H1 (cell line): ENCODE measurements around the gene PHC2. TPM values are rescaled to one million over a fixed set of nuclear protein-coding genes. Genes with fewer than 3 reads are reported as not detected.

Experiments used
- CTCF ChIA-PET: fragments of 300-600 bp; sonication (Branson Sonifier 250); formaldehyde crosslinking; loops from one replicate; lab custom pipeline; 2021; ENCODE audit not compliant: partially characterized antibody; lab: Charles Lee
- POLR2A ChIA-PET: fragments of 300-600 bp; sonication (Branson Sonifier 250); formaldehyde crosslinking; loops from one replicate; lab custom pipeline; 2021; ENCODE audit warnings: inconsistent platforms; ENCODE audit not compliant: partially characterized antibody; lab: Charles Lee
- DNase-seq, 2 experiments: peaks; one replicate each; pipeline versions ENCODE4 v3.0.0 to v3.0.0-alpha.2; 2010 to 2022; ENCODE audit warnings: low spot score in 2 of 2, low read depth in 1 of 2, mixed read lengths in 1 of 2
- FAIRE-seq: peaks from 2 replicates; lab custom pipeline; 2011; peaks lifted over from hg19 to GRCh38; lab: Jason Lieb, UNC
- H2AFZ ChIP-seq: 2 replicates; pipeline ENCODE4 v1.8.1; 2012; ENCODE audit warnings: low read length, inconsistent platforms
- H2AK5ac ChIP-seq: 2 replicates; pipeline ENCODE4 v1.6.1; 2013; ENCODE audit warnings: low read depth, low read length
- H2BK120ac ChIP-seq: replicated peaks from 2 replicates; pipeline ENCODE3; 2013; ENCODE audit warnings: low read depth, low read length, inconsistent platforms
- H2BK12ac ChIP-seq: 2 replicates; pipeline ENCODE4 v1.6.1; 2013; ENCODE audit warnings: low read depth, low read length
- H2BK15ac ChIP-seq: 2 replicates; pipeline ENCODE4 v1.6.1; 2013; ENCODE audit warnings: low read length
- H2BK20ac ChIP-seq: 2 replicates; pipeline ENCODE4 v1.6.1; 2013; ENCODE audit warnings: low read length
- H2BK5ac ChIP-seq: 2 replicates; pipeline ENCODE4 v1.6.1; 2013; ENCODE audit warnings: low read depth, low read length
- H3K14ac ChIP-seq: 2 replicates; pipeline ENCODE4 v1.6.1; 2013; ENCODE audit warnings: inconsistent platforms; ENCODE audit not compliant: insufficient read length
- H3K18ac ChIP-seq: 2 replicates; pipeline ENCODE4 v1.6.1; 2013; ENCODE audit warnings: low read length; ENCODE audit errors: extremely low read depth
- H3K23ac ChIP-seq: 2 replicates; pipeline ENCODE4 v1.6.1; 2013; ENCODE audit warnings: inconsistent platforms; ENCODE audit not compliant: insufficient read length
- H3K23me2 ChIP-seq: 2 replicates; pipeline ENCODE4 v1.6.1; 2013; ENCODE audit warnings: low read depth, low read length
- H3K27ac ChIP-seq: 2 replicates; pipeline ENCODE4 v1.6.1; 2011; ENCODE audit warnings: low read depth, low read length, inconsistent platforms
- H3K27me3 ChIP-seq, 4 experiments: replicated peaks in 1 of 4; 1 replicate in 1 of 4; 2 replicates in 3 of 4; pipeline versions ENCODE4 v1.6.1 to v1.8.1; 2011 to 2013; ENCODE audit warnings: low read length in 3 of 4, mild to moderate bottlenecking in 3 of 4, inconsistent platforms in 2 of 4, mixed read lengths in 2 of 4, moderate library complexity in 1 of 4; ENCODE audit not compliant: control insufficient read depth in 3 of 4, insufficient read depth in 3 of 4; ENCODE audit errors: extremely low read depth in 1 of 4
- H3K36me3 ChIP-seq, 4 experiments: 2 replicates each; pipeline versions ENCODE4 v1.6.1 to v1.8.1; 2011 to 2013; ENCODE audit warnings: mild to moderate bottlenecking in 4 of 4, low read length in 3 of 4, moderate library complexity in 2 of 4, control low read depth in 1 of 4, inconsistent platforms in 1 of 4; ENCODE audit not compliant: insufficient read depth in 4 of 4, control insufficient read depth in 2 of 4
- H3K4ac ChIP-seq: replicated peaks from 2 replicates; pipeline ENCODE3; 2013; ENCODE audit warnings: low read length, low read depth, mixed read lengths, inconsistent platforms; ENCODE audit not compliant: insufficient read length
- H3K4me1 ChIP-seq, 4 experiments: replicated peaks in 1 of 4; 1 replicate in 1 of 4; 2 replicates in 3 of 4; pipeline versions ENCODE4 v1.6.1 to v1.8.1; 2011 to 2013; ENCODE audit warnings: low read length in 3 of 4, inconsistent platforms in 2 of 4, mixed read lengths in 1 of 4; ENCODE audit not compliant: insufficient read depth in 4 of 4, control insufficient read depth in 3 of 4
- H3K4me2 ChIP-seq, 2 experiments: 2 replicates each; pipeline versions ENCODE4 v1.6.1 to v1.8.1; 2011 to 2013; ENCODE audit warnings: low read depth in 2 of 2, low read length in 2 of 2, control low read depth in 1 of 2, inconsistent platforms in 1 of 2, mild to moderate bottlenecking in 1 of 2; ENCODE audit not compliant: insufficient read depth in 1 of 2
- H3K4me3 ChIP-seq, 4 experiments: fragments of 200-600, 300-600 bp in 1 of 4; sonication (generic), shearing (Covaris generic), sonication (Bioruptor Twin) in 1 of 4; 2 replicates each; pipeline versions ENCODE4 v1.5.1 to v1.8.1; 2011 to 2016; ENCODE audit warnings: low read length in 4 of 4, low read depth in 3 of 4, control low read depth in 2 of 4, inconsistent platforms in 2 of 4, mild to moderate bottlenecking in 2 of 4, mixed read lengths in 1 of 4, moderate library complexity in 1 of 4; ENCODE audit not compliant: insufficient read depth in 2 of 4; ENCODE audit errors: extremely low read depth in 1 of 4
- H3K56ac ChIP-seq: replicated peaks from 2 replicates; pipeline ENCODE3; 2013; ENCODE audit warnings: low read depth, mild to moderate bottlenecking, mixed read lengths, low read length, inconsistent platforms; ENCODE audit not compliant: insufficient read length
- H3K79me1 ChIP-seq: 2 replicates; pipeline ENCODE4 v1.6.1; 2013; ENCODE audit warnings: low read depth, low read length, control low read depth
- H3K79me2 ChIP-seq, 2 experiments: 2 replicates each; pipeline versions ENCODE4 v1.6.1 to v1.8.1; 2012 to 2013; ENCODE audit warnings: low read length in 2 of 2, mild to moderate bottlenecking in 2 of 2, inconsistent platforms in 1 of 2; ENCODE audit not compliant: insufficient read depth in 2 of 2, control insufficient read depth in 1 of 2
- H3K9ac ChIP-seq, 4 experiments: replicated peaks in 1 of 4; 1 replicate in 1 of 4; 2 replicates in 3 of 4; pipeline versions ENCODE4 v1.6.1 to v1.8.1; 2011 to 2013; ENCODE audit warnings: low read depth in 3 of 4, low read length in 3 of 4, control low read depth in 2 of 4, mild to moderate bottlenecking in 2 of 4, moderate library complexity in 2 of 4, inconsistent platforms in 1 of 4; ENCODE audit errors: extremely low read depth in 1 of 4
- H3K9me3 ChIP-seq, 2 experiments: 2 replicates each; pipeline versions ENCODE4 v1.6.1 to v1.8.1; 2012 to 2013; ENCODE audit warnings: mild to moderate bottlenecking in 2 of 2, moderate library complexity in 2 of 2, control low read depth in 1 of 2, inconsistent platforms in 1 of 2, low read depth in 1 of 2, low read length in 1 of 2, mixed read lengths in 1 of 2; ENCODE audit not compliant: insufficient read depth in 2 of 2
- H4K20me1 ChIP-seq, 2 experiments: replicated peaks in 1 of 2; 2 replicates each; pipeline versions ENCODE3 to v1.8.1; 2011 to 2013; ENCODE audit warnings: inconsistent platforms in 2 of 2, low read length in 2 of 2, mild to moderate bottlenecking in 1 of 2; ENCODE audit not compliant: insufficient read depth in 2 of 2, control insufficient read depth in 1 of 2
- H4K5ac ChIP-seq: 2 replicates; pipeline ENCODE4 v1.6.1; 2013; ENCODE audit warnings: low read length, low read depth, mixed read lengths, inconsistent platforms; ENCODE audit not compliant: insufficient read length
- H4K8ac ChIP-seq: 2 replicates; pipeline ENCODE4 v1.8.0; 2013; ENCODE audit warnings: mild to moderate bottlenecking, moderate library complexity, low read length, inconsistent platforms; ENCODE audit not compliant: insufficient read depth; ENCODE audit errors: extremely low read depth
- H4K91ac ChIP-seq: replicated peaks from 2 replicates; pipeline ENCODE3; 2013; ENCODE audit warnings: low read length, mixed read lengths, inconsistent platforms; ENCODE audit not compliant: insufficient read length
- CBX5 ChIP-seq: fragments of 300-800, 300-1000 bp; sonication (generic); IDR thresholded peaks from 2 replicates; pipeline ENCODE4 v1.7.1; 2016; ENCODE audit warnings: antibody characterized with exemption, low read length, low read depth
- CTBP2 ChIP-seq: IDR thresholded peaks from 2 replicates; pipeline ENCODE4 v1.7.0; 2011; ENCODE audit warnings: borderline replicate concordance, mild to moderate bottlenecking, moderate library complexity, mixed read lengths, low read length; ENCODE audit not compliant: insufficient read depth, insufficient read length
- EGR1 ChIP-seq: IDR thresholded peaks from 2 replicates; pipeline ENCODE4 v1.6.1; 2011; ENCODE audit warnings: low read depth, low read length, borderline replicate concordance
- NANOG ChIP-seq: IDR thresholded peaks from 2 replicates; pipeline ENCODE4 v1.6.1; 2011; ENCODE audit warnings: low read length, low read depth, mild to moderate bottlenecking, inconsistent platforms; ENCODE audit not compliant: insufficient read depth, poor library complexity, severe bottlenecking
- POLR2A ChIP-seq, 2 experiments: IDR thresholded peaks; 1 replicate in 1 of 2; 2 replicates in 1 of 2; pipeline ENCODE4 v1.6.1; 2011; ENCODE audit warnings: low read depth in 2 of 2, low read length in 2 of 2, mild to moderate bottlenecking in 2 of 2; ENCODE audit errors: control extremely low read depth in 1 of 2
- RAD21 ChIP-seq, 2 experiments: IDR thresholded peaks in 1 of 2; conservative IDR thresholded peaks in 1 of 2; 2 replicates each; pipeline ENCODE4 v1.6.1; 2011; ENCODE audit warnings: low read depth in 2 of 2, low read length in 2 of 2, improper control_type of control experiment in 1 of 2, inconsistent platforms in 1 of 2, mild to moderate bottlenecking in 1 of 2, moderate library complexity in 1 of 2
- WGBS, 2 experiments: shearing (Covaris generic) in 1 of 2; methylation state at CpG; one replicate each; pipeline versions ENCODE4 v1.1.6 to v1.1.7; 2013 to 2015; ENCODE audit warnings: low lambda C conversion rate in 2 of 2, mixed read lengths in 2 of 2, inconsistent platforms in 1 of 2, low coverage in 1 of 2, missing lambda C conversion rate in 1 of 2; ENCODE audit not compliant: insufficient replicate concordance in 2 of 2, insufficient coverage in 1 of 2, insufficient read length in 1 of 2; ENCODE audit errors: extremely low coverage in 1 of 2, missing lambda C conversion rate in 1 of 2; 5-methylcytosine and 5-hydroxymethylcytosine counted together
- polyA plus RNA-seq, 7 experiments: library from polyadenylated mRNA; depleted of rRNA in 3 of 7; stranded (reverse) in 5 of 7; unstranded in 2 of 7; fragments of >200 nt in 5 of 7; fragments of 200-250 nt in 2 of 7; gene quantifications; 1 replicate in 5 of 7; 2 replicates in 1 of 7; 4 replicates in 1 of 7; pipeline versions ENCODE4 v1.2.1 to v1.2.3, GENCODE V29; 2011 to 2013; ENCODE audit warnings: missing spikeins in 2 of 7, mixed read lengths in 2 of 7
- total RNA-seq: library from RNA; stranded (reverse); fragmentation: NEBNext Ultra II Directional; extraction: Animal tissue kit (Norgen Biotek cat#: 25700); gene quantifications from 2 replicates; pipeline ENCODE4 v1.2.1, GENCODE V29; 2021
- TF ChIP-seq, protein P1 (sequence below): IDR thresholded peaks from 2 replicates; pipeline ENCODE4 v1.6.1; 2012; ENCODE audit warnings: inconsistent platforms
- TF ChIP-seq, protein P2 (sequence below): IDR thresholded peaks from 2 replicates; pipeline ENCODE4 v1.6.1; 2012; ENCODE audit warnings: inconsistent platforms

PHC2 gene
- total and polyA plus RNA-seq, 2 of the 8 experiments (the other 6 are each of a cell fraction or from before 2014, with no cell fraction given): 5.6 to 14.2 TPM

DNA sequence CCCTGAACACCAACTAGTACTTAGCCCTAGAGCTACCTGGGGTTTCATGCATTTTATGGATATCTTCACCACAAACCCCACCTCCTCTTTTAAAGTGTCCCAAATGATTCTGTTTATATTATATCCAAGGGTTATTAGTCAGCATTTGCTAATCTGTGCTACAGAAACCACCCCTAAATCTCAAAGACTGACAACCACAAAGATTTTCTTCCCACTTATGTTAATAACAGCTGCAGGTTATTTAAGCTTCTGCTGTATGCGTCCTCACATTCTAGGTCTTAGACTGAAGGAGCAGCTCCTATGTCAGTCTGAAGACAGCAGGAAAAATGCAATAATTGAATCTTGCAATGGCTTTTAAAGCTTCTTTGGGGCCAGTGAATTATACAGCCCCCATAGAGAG lies 11.2 kb upstream of the PHC2 start:
- TF ChIP-seq, protein P1, sequence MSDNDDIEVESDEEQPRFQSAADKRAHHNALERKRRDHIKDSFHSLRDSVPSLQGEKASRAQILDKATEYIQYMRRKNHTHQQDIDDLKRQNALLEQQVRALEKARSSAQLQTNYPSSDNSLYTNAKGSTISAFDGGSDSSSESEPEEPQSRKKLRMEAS: no peak
- TF ChIP-seq RAD21 (IDR thresholded peaks at IDR 0.05 in 1 of 2, conservative IDR thresholded peaks at IDR 0.05 in 1 of 2; ENCODE audit: low read depth in 2 of 2, low read length in 2 of 2) (no peak), EGR1 (no peak), CBX5 (no peak), POLR2A (IDR thresholded peaks at IDR 0.05; ENCODE audit: control extremely low read depth in 1 of 2, low read depth in 2 of 2, low read length in 2 of 2) (no peak), NANOG (no peak), CTBP2 (no peak)
- TF ChIP-seq, protein P2, sequence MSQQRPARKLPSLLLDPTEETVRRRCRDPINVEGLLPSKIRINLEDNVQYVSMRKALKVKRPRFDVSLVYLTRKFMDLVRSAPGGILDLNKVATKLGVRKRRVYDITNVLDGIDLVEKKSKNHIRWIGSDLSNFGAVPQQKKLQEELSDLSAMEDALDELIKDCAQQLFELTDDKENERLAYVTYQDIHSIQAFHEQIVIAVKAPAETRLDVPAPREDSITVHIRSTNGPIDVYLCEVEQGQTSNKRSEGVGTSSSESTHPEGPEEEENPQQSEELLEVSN: no peak
- 79% methylated on average over 1 of the region's 1 CpG; no CpG with 5 or more reads in 1 of the 2 experiments for WGBS, 2 experiments
- Histone ChIP-seq H4K5ac (no peak overlapping the region), H3K27ac (no peak overlapping the region), H3K4me3 (no peak overlapping the region), H3K4me1 (peaks cover 0 to 4% (median 2%) of the 10 kb centered on the region in 4 experiments; a peak in 3 of 7 replicates), H2AFZ (no peak overlapping the region), H2BK5ac (no peak overlapping the region), H3K56ac (no peak overlapping the region), H3K9ac (no peak overlapping the region), H3K23ac (no peak overlapping the region), H3K79me1 (no peaks in the 10 kb centered on the region), H2AK5ac (no peak overlapping the region), H3K27me3 (no peaks in the 10 kb centered on the region), H3K9me3 (no peaks in the 10 kb centered on the region), H4K20me1 (no peaks in the 10 kb centered on the region), H4K8ac (no peak overlapping the region), H3K14ac (no peak overlapping the region), H4K91ac (no peak overlapping the region), H3K4me2 (no peak overlapping the region), H2BK120ac (no peak overlapping the region), H3K4ac (no peak overlapping the region), H3K18ac (no peak overlapping the region), H2BK15ac (no peak overlapping the region), H2BK20ac (no peak overlapping the region), H2BK12ac (no peak overlapping the region), H3K36me3 (no peaks in the 10 kb centered on the region), H3K23me2 (no peaks in the 10 kb centered on the region; the same call in 1 of the 2 replicates), H3K79me2 (no peaks in the 10 kb centered on the region)
- FAIRE-seq: no peak
- CTCF ChIA-PET: interaction anchor here (0.6 to 2.1 kb wide), 6 partner anchors 9 to 148 kb away, joined by 3 to 13 read pairs (median 4); no protein-coding TSS in a partner anchor
- no peak for DNase-seq
- POLR2A ChIA-PET: no interaction called here
